Endothelial cell of umbilical vein (primary cell): ENCODE measurements around the gene CLEC2L. TPM values are rescaled to one million over a fixed set of nuclear protein-coding genes. Genes with fewer than 3 reads are reported as not detected.

Experiments used
- BruUV-seq: library from RNA; stranded (reverse); fragments of 400-500 nt; replicated peaks from 2 replicates; lab custom pipeline; 2021; lab: Mats Ljungman, UMichigan
- CTCF ChIA-PET: fragments of 300-600, 350-600 bp; sonication (Branson Sonifier 250); formaldehyde crosslinking; loops from one replicate; lab custom pipeline; 2021; ENCODE audit warnings: antibody characterized with exemption, inconsistent platforms; lab: Charles Lee
- POLR2A ChIA-PET: fragments of 300-600, 350-600 bp; sonication (Branson Sonifier 250); formaldehyde crosslinking; loops from one replicate; lab custom pipeline; 2021; ENCODE audit warnings: antibody characterized with exemption, inconsistent platforms; lab: Charles Lee
- DNase-seq: peaks from one replicate; pipeline ENCODE4 v3.0.0-alpha.2; 2011; ENCODE audit warnings: low read depth, low spot score
- FAIRE-seq: peaks from 2 replicates; lab custom pipeline; 2011; peaks lifted over from hg19 to GRCh38; lab: Jason Lieb, UNC
- H2AFZ ChIP-seq: 2 replicates; pipeline ENCODE4 v1.6.0; 2012; ENCODE audit warnings: low read depth, low read length, control low read depth, inconsistent platforms
- H3K27ac ChIP-seq: 2 replicates; pipeline ENCODE4 v1.5.1; 2011; ENCODE audit warnings: low read depth, mild to moderate bottlenecking, control low read depth, low read length, moderate library complexity; ENCODE audit not compliant: insufficient read depth
- H3K27me3 ChIP-seq, 2 experiments: 2 replicates each; pipeline versions ENCODE4 v1.6.0 to v1.6.1; 2011; ENCODE audit warnings: low read length in 2 of 2, mixed read lengths in 1 of 2; ENCODE audit not compliant: control insufficient read depth in 2 of 2, insufficient read depth in 2 of 2
- H3K36me3 ChIP-seq, 2 experiments: 2 replicates in 1 of 2; 3 replicates in 1 of 2; pipeline ENCODE4 v1.5.1; 2011; ENCODE audit warnings: low read length in 2 of 2, mild to moderate bottlenecking in 1 of 2, moderate library complexity in 1 of 2; ENCODE audit not compliant: control insufficient read depth in 2 of 2, insufficient read depth in 2 of 2; ENCODE audit errors: extremely low read depth in 1 of 2
- H3K4me1 ChIP-seq: 3 replicates; pipeline ENCODE4 v1.5.1; 2011; ENCODE audit warnings: mild to moderate bottlenecking, low read length; ENCODE audit not compliant: control insufficient read depth, insufficient read depth; ENCODE audit errors: extremely low read depth
- H3K4me2 ChIP-seq: 2 replicates; pipeline ENCODE4 v1.6.1; 2011; ENCODE audit warnings: low read length, control low read depth, mixed read lengths; ENCODE audit not compliant: insufficient read depth
- H3K4me3 ChIP-seq, 3 experiments: fragments of 200-600 bp in 1 of 3; sonication (generic), shearing (Covaris generic) in 1 of 3; replicated peaks in 1 of 3; 2 replicates each; pipeline ENCODE4 v1.5.1; 2011 to 2016; ENCODE audit warnings: control low read depth in 3 of 3, low read length in 3 of 3, mild to moderate bottlenecking in 2 of 3, inconsistent platforms in 1 of 3, low read depth in 1 of 3, moderate library complexity in 1 of 3; ENCODE audit not compliant: insufficient read depth in 1 of 3
- H3K79me2 ChIP-seq: 2 replicates; pipeline ENCODE4 v1.6.0; 2012; ENCODE audit warnings: low read length, inconsistent platforms; ENCODE audit not compliant: control insufficient read depth, insufficient read depth
- H3K9ac ChIP-seq: replicated peaks from 2 replicates; pipeline ENCODE3; 2011; ENCODE audit warnings: low read length, control low read depth; ENCODE audit not compliant: insufficient read depth; ENCODE audit errors: extremely low read depth
- H3K9me1 ChIP-seq: replicated peaks from 3 replicates; pipeline ENCODE4 v1.6.0; 2011; ENCODE audit warnings: mild to moderate bottlenecking, low read length; ENCODE audit not compliant: control insufficient read depth, insufficient read depth; ENCODE audit errors: extremely low read depth
- H3K9me3 ChIP-seq: replicated peaks from 2 replicates; pipeline ENCODE4 v1.5.1; 2012; ENCODE audit warnings: low read length, inconsistent platforms; ENCODE audit not compliant: control insufficient read depth, insufficient read depth
- H4K20me1 ChIP-seq: replicated peaks from 2 replicates; pipeline ENCODE3; 2011; ENCODE audit warnings: mild to moderate bottlenecking, low read length; ENCODE audit not compliant: control insufficient read depth, insufficient read depth; ENCODE audit errors: extremely low read depth
- CTCF ChIP-seq, 2 donors: IDR thresholded peaks; 1 replicate in 1 of 2; 2 replicates in 1 of 2; pipeline ENCODE4 v1.5.1; 2011; ENCODE audit warnings: low read length in 2 of 2, mild to moderate bottlenecking in 2 of 2, moderate library complexity in 2 of 2, control low read depth in 1 of 2, inconsistent platforms in 1 of 2, low read depth in 1 of 2; ENCODE audit not compliant: insufficient read depth in 1 of 2; ENCODE audit errors: extremely low read depth in 1 of 2
- EZH2 ChIP-seq: IDR thresholded peaks from 2 replicates; pipeline ENCODE4 v1.6.1; 2012; ENCODE audit warnings: borderline replicate concordance, low read depth, mild to moderate bottlenecking, moderate library complexity, low read length, inconsistent platforms; ENCODE audit not compliant: severe bottlenecking
- FOS ChIP-seq: IDR thresholded peaks from 2 replicates; pipeline ENCODE4 v1.6.1; 2011; ENCODE audit warnings: mild to moderate bottlenecking, low read length, moderate library complexity, borderline replicate concordance; ENCODE audit not compliant: insufficient read depth
- GATA2 ChIP-seq: IDR thresholded peaks from 2 replicates; pipeline ENCODE4 v1.7.0; 2011; ENCODE audit warnings: low read depth, mild to moderate bottlenecking, moderate library complexity, mixed read lengths, low read length; ENCODE audit not compliant: insufficient read length, insufficient read depth
- JUN ChIP-seq: IDR thresholded peaks from 2 replicates; pipeline ENCODE4 v1.6.1; 2011; ENCODE audit warnings: borderline replicate concordance, low read depth; ENCODE audit not compliant: insufficient read length, insufficient read depth
- MAX ChIP-seq: IDR thresholded peaks from 2 replicates; pipeline ENCODE4 v1.6.1; 2011; ENCODE audit not compliant: insufficient read depth, insufficient read length
- MYC ChIP-seq: IDR thresholded peaks from one replicate; pipeline ENCODE4 v1.6.1; 2011; ENCODE audit warnings: mild to moderate bottlenecking, low read depth, low read length
- POLR2A ChIP-seq: IDR thresholded peaks from 2 replicates; pipeline ENCODE4 v1.6.1; 2012; ENCODE audit warnings: low read depth, mild to moderate bottlenecking, control low read depth, low read length
- POLR2AphosphoS5 ChIP-seq: IDR thresholded peaks from 2 replicates; pipeline ENCODE4 v1.6.1; 2012; ENCODE audit warnings: low read depth, mild to moderate bottlenecking, control low read depth, low read length, moderate library complexity; ENCODE audit not compliant: insufficient read depth
- dilution Hi-C: fragments of 300-500 bp; cut with MboI; formaldehyde crosslinking; loops from one replicate; pipeline ENCODE4 v1.15.0; 2019; ENCODE audit warnings: low sequenced_read_pairs; ENCODE audit not compliant: extremely low pct_ligation_motif_present
- intact Hi-C: fragments of 100-400 bp; cut with micrococcal nuclease; formaldehyde crosslinking; loops from one replicate; pipeline ENCODE4 v1.10.0; 2022
- polyA plus RNA-seq, 4 experiments: library from polyadenylated mRNA; depleted of rRNA in 3 of 4; stranded (reverse) in 3 of 4; unstranded in 1 of 4; fragments of >200 nt; gene quantifications; 2 replicates each; pipeline versions ENCODE4 v1.2.1 to v1.2.3, GENCODE V29; 2011 to 2012; ENCODE audit warnings: missing spikeins in 1 of 4
- total RNA-seq: library from RNA; stranded (reverse); gene quantifications from 2 replicates; pipeline ENCODE4 v1.2.3, GENCODE V29; 2021

CLEC2L gene
- total and polyA plus RNA-seq, 2 donors (not counting 3 experiments of a cell fraction or from before 2014, with no cell fraction given): not detected

- no TSS peak for BruUV-seq
- no peak overlapping the region for H3K27ac ChIP-seq
- H3K9me1 ChIP-seq: no peaks in the 10 kb centered on the region
- intact Hi-C loops: no loop called here
- ChIA-PET POLR2A (no interaction called here), CTCF (no interaction called here)
- DNase-seq (no peak), FAIRE-seq (no peak)
- no peak overlapping the region for H3K9ac ChIP-seq
- dilution Hi-C loops: no loop called here
- H4K20me1 ChIP-seq: no peaks in the 10 kb centered on the region
- TF ChIP-seq POLR2AphosphoS5 (no peak), MYC (no peak), POLR2A (no peak), EZH2 (no peak), GATA2 (no peak), CTCF (IDR thresholded peaks at IDR 0.05; ENCODE audit: extremely low read depth in 1 of 2, insufficient read depth in 1 of 2, low read depth in 1 of 2, low read length in 2 of 2) (no peak), JUN (no peak), FOS (no peak), MAX (no peak)
- no peaks in the 10 kb centered on the region for H3K9me3 ChIP-seq
- H3K79me2 ChIP-seq: no peaks in the 10 kb centered on the region
- H3K4me2 ChIP-seq: no peak overlapping the region
- no peak overlapping the region for H3K4me3 ChIP-seq
- H3K4me1 ChIP-seq: no peaks in the 10 kb centered on the region
- H3K27me3 ChIP-seq: peaks cover 1 to 5% of the 10 kb centered on the region in 2 experiments
- H2AFZ ChIP-seq: no peak overlapping the region
- H3K36me3 ChIP-seq: peaks cover 0 to 2% of the 10 kb centered on the region in 2 experiments
Observed at GRCh38 chr7:139562491-139562890, 39.0 kb downstream of the CLEC2L start.
